Thyroid gland (tissue), 4 donors: ENCODE measurements around the gene HDGFL2.

ENCODE experiments used
- CTCF ChIP-seq, 6 experiments: fragments of 200-600 bp in 3 of 6; fragments of 450-650 bp in 3 of 6; sonication (generic) in 3 of 6; IDR thresholded peaks; one replicate each; pipeline ENCODE4 v1.5.1; 2016 to 2019; ENCODE audit warnings: antibody characterized with exemption in 6 of 6, mild to moderate bottlenecking in 2 of 6, inconsistent platforms in 1 of 6, moderate library complexity in 1 of 6
- POLR2A ChIP-seq, 2 donors: fragments of 450-650 bp; IDR thresholded peaks; one replicate each; pipeline ENCODE4 v1.6.1; 2017; ENCODE audit warnings: antibody characterized with exemption in 2 of 2, mild to moderate bottlenecking in 2 of 2, moderate library complexity in 1 of 2

- TF ChIP-seq CTCF (IDR thresholded peaks at IDR 0.05) (no peak), POLR2A (IDR thresholded peaks at IDR 0.05) (no peak)
Observed at GRCh38 chr19:4429771-4430171, 42.3 kb upstream of the HDGFL2 start.
